Measurements from ENCODE around the gene ADAM19.
A peak's percentile ranks its signal among the peaks of the same experiment; 100 is the strongest.

The ADAM19 gene

GRCh38 chr5:157575381-157576020 lies at the start of gene ADAM19:
Gene ADAM19 (minus strand): TSS chr5:157575775. CDS start chr5:157575696, 79 bp downstream.
- DNase-seq, result peak; percentile 43

GRCh38 chr5:157624144-157624543 lies 48.6 kb upstream of the ADAM19 start:
- DNase-seq, result no peak

- DNase-seq, result no peak
These were observed 45.2 kb upstream of the ADAM19 start for GRCh38 chr5:157620776-157621175.

GRCh38 chr5:157618191-157618765 lies 42.7 kb upstream of the ADAM19 start:
- no peak for DNase-seq

GRCh38 chr5:157616785-157617184 lies 41.2 kb upstream of the ADAM19 start:
- DNase-seq, result no peak

GRCh38 chr5:157613385-157614245 lies 38.0 kb upstream of the ADAM19 start:
- DNase-seq, result no peak

GRCh38 chr5:157612581-157612980 lies 37.0 kb upstream of the ADAM19 start:
- no peak for DNase-seq

GRCh38 chr5:157611571-157612476 lies 36.2 kb upstream of the ADAM19 start:
- DNase-seq, result no peak

GRCh38 chr5:157610990-157611389 lies 35.4 kb upstream of the ADAM19 start:
- DNase-seq, result no peak

- DNase-seq, result no peak
These were observed 33.5 kb upstream of the ADAM19 start for GRCh38 chr5:157608972-157609565.

GRCh38 chr5:157607371-157608161 lies 32.0 kb upstream of the ADAM19 start:
- DNase-seq, result no peak

GRCh38 chr5:157606046-157606445 lies 30.5 kb upstream of the ADAM19 start:
- DNase-seq, result no peak

GRCh38 chr5:157603333-157604190 lies 28.0 kb upstream of the ADAM19 start:
- DNase-seq, result no peak

GRCh38 chr5:157602505-157602904 lies 26.9 kb upstream of the ADAM19 start:
- DNase-seq, result no peak

- DNase-seq, result no peak
These were observed 24.7 kb upstream of the ADAM19 start for GRCh38 chr5:157600252-157600651.

- DNase-seq, result no peak
These were observed 24.0 kb upstream of the ADAM19 start for GRCh38 chr5:157599565-157599964.

GRCh38 chr5:157598350-157598936 lies 22.9 kb upstream of the ADAM19 start:
- DNase-seq, result no peak

GRCh38 chr5:157597277-157597676 lies 21.7 kb upstream of the ADAM19 start:
- no peak for DNase-seq

GRCh38 chr5:157596487-157596886 lies 20.9 kb upstream of the ADAM19 start:
- no peak for DNase-seq

Measured in NCI-H2227 treated with DMSO at 0.1 percent for 48 hours (cell line).